ENCODE data around the gene NNMT. TPM values are rescaled to one million over a fixed set of nuclear protein-coding genes. Genes with fewer than 3 reads are reported as not detected.

Gene NNMT
- total and polyA plus RNA-seq, 2 donors (not counting 1 experiment from before 2014, with no cell fraction given), result 156 to 639 TPM

DNA sequence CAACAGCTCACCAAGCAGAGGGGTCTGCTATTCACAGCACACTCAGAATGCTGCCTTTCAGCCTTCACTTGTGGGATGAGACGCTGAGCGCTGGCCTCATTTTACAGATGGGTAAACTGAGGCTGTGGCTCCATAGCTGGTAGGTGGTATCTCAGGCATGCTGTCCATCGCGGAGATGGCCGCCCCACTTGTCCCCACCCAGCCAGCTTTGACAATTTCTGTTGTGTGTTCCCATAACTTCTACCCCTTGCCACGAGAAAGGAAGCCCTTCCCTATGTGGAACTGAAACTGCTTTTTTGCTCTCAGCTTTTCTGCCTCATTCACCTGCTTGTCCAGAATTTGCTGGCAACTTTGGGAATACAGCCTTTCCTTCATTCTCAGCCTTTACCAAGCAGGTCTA is 36.1 kb upstream of the NNMT start:
- Histone ChIP-seq H3K4me3 (replicated peaks in 1 of 4; ENCODE audit: control extremely low read depth in 1 of 4, insufficient read depth in 1 of 4, low read depth in 3 of 4, low read length in 4 of 4) (no peak overlapping the region), H3K4me1 (ENCODE audit: control insufficient read depth, extremely low read depth, insufficient read depth, low read length) (no peaks in the 10 kb centered on the region), H2AFZ (ENCODE audit: low read length) (no peak overlapping the region), H3K9me3 (ENCODE audit: control insufficient read depth, insufficient read depth, low read depth, low read length) (no peaks in the 10 kb centered on the region), H3K9ac (ENCODE audit: insufficient read depth, low read length) (no peak overlapping the region), H4K20me1 (ENCODE audit: control insufficient read depth, extremely low read depth, insufficient read depth, low read length) (no peaks in the 10 kb centered on the region), H3K27ac (ENCODE audit: insufficient read depth, low read length) (no peak overlapping the region), H3K27me3 (ENCODE audit: control insufficient read depth, insufficient read depth, low read length) (peaks cover 7% of the 10 kb centered on the region), H3K36me3 (ENCODE audit: control insufficient read depth, insufficient read depth, low read length) (no peaks in the 10 kb centered on the region), H3K4me2 (ENCODE audit: extremely low read depth, insufficient read depth, low read length) (no peak overlapping the region), H3K79me2 (ENCODE audit: control insufficient read depth, insufficient read depth, low read length) (no peaks in the 10 kb centered on the region)
- TF ChIP-seq, protein P1, sequence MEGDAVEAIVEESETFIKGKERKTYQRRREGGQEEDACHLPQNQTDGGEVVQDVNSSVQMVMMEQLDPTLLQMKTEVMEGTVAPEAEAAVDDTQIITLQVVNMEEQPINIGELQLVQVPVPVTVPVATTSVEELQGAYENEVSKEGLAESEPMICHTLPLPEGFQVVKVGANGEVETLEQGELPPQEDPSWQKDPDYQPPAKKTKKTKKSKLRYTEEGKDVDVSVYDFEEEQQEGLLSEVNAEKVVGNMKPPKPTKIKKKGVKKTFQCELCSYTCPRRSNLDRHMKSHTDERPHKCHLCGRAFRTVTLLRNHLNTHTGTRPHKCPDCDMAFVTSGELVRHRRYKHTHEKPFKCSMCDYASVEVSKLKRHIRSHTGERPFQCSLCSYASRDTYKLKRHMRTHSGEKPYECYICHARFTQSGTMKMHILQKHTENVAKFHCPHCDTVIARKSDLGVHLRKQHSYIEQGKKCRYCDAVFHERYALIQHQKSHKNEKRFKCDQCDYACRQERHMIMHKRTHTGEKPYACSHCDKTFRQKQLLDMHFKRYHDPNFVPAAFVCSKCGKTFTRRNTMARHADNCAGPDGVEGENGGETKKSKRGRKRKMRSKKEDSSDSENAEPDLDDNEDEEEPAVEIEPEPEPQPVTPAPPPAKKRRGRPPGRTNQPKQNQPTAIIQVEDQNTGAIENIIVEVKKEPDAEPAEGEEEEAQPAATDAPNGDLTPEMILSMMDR (conservative IDR thresholded peaks at IDR 0.05 in 1 of 2, IDR thresholded peaks at IDR 0.05 in 1 of 2; ENCODE audit: low read depth in 1 of 2, low read length in 2 of 2), result no peak
- TF ChIP-seq EZH2 (IDR thresholded peaks at IDR 0.05; ENCODE audit: low read length, missing control alignments), result no peak
- no peak for DNase-seq (ENCODE audit: low read depth in 2 of 2)

DNA sequence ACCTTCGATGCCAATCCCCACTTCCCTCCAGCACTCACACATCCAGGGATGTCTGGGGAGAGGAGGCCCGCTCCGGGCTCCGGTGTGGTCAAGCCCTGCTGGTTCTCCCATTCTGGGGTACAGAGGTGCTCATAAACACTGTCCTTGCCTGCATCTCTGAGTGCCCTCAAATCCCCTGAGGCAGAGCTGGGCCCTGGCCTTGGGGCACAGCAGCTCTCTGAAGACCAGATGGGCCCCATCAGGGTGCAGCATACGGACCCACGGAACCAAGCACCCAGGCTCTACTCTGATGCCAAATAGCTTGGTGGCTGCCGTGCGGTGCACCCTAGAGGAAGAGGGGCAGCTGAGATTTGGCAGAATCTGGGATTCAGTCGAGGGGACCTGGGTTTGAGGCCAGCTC is 35.7 kb upstream of the NNMT start:
- H3K79me2 ChIP-seq (ENCODE audit: control insufficient read depth, insufficient read depth, low read length), result no peaks in the 10 kb centered on the region
- H3K9ac ChIP-seq (ENCODE audit: insufficient read depth, low read length), result no peak overlapping the region
- H3K4me2 ChIP-seq (ENCODE audit: extremely low read depth, insufficient read depth, low read length), result no peak overlapping the region
- H3K27ac ChIP-seq (ENCODE audit: insufficient read depth, low read length), result no peak overlapping the region
- no peak for DNase-seq (ENCODE audit: low read depth in 2 of 2)
- no peaks in the 10 kb centered on the region for H3K9me3 ChIP-seq (ENCODE audit: control insufficient read depth, insufficient read depth, low read depth, low read length)
- no peaks in the 10 kb centered on the region for H3K36me3 ChIP-seq (ENCODE audit: control insufficient read depth, insufficient read depth, low read length)
- H3K27me3 ChIP-seq (ENCODE audit: control insufficient read depth, insufficient read depth, low read length), result peaks cover 9% of the 10 kb centered on the region
- no peak overlapping the region for H2AFZ ChIP-seq (ENCODE audit: low read length)
- no peaks in the 10 kb centered on the region for H4K20me1 ChIP-seq (ENCODE audit: control insufficient read depth, extremely low read depth, insufficient read depth, low read length)
- H3K4me1 ChIP-seq (ENCODE audit: control insufficient read depth, extremely low read depth, insufficient read depth, low read length), result no peaks in the 10 kb centered on the region
- TF ChIP-seq, protein P1 (conservative IDR thresholded peaks at IDR 0.05 in 1 of 2, IDR thresholded peaks at IDR 0.05 in 1 of 2; ENCODE audit: low read depth in 1 of 2, low read length in 2 of 2), result no peak
- TF ChIP-seq EZH2 (IDR thresholded peaks at IDR 0.05; ENCODE audit: low read length, missing control alignments), result no peak
- no peak overlapping the region for H3K4me3 ChIP-seq (replicated peaks in 1 of 4; ENCODE audit: control extremely low read depth in 1 of 4, insufficient read depth in 1 of 4, low read depth in 3 of 4, low read length in 4 of 4)

DNA sequence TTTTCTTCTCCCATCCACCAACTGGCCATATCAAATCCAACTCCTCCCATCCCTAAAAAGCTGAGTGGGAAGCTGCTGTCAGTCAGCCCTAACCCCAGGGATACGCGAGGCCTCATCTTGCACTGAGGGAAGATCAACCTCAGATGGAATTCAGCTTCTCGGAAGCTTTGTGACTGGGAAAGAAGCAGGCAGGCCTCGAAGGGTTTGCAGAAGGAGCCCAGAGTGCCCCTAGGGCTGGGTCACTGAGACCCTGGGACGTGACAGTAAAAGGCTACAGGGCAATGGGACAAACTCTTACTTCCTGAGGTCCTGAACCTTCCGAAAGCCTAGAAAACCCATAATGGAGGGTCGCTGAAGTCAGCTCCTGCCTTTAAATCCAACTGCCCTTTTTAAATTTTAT is 34.4 kb upstream of the NNMT start:
- H4K20me1 ChIP-seq (ENCODE audit: control insufficient read depth, extremely low read depth, insufficient read depth, low read length), result no peaks in the 10 kb centered on the region
- no peaks in the 10 kb centered on the region for H3K9me3 ChIP-seq (ENCODE audit: control insufficient read depth, insufficient read depth, low read depth, low read length)
- no peak overlapping the region for H3K4me2 ChIP-seq (ENCODE audit: extremely low read depth, insufficient read depth, low read length)
- H3K9ac ChIP-seq (ENCODE audit: insufficient read depth, low read length), result no peak overlapping the region
- no peaks in the 10 kb centered on the region for H3K4me1 ChIP-seq (ENCODE audit: control insufficient read depth, extremely low read depth, insufficient read depth, low read length)
- H3K27ac ChIP-seq (ENCODE audit: insufficient read depth, low read length), result no peak overlapping the region
- no peak overlapping the region for H2AFZ ChIP-seq (ENCODE audit: low read length)
- no peak for DNase-seq (ENCODE audit: low read depth in 2 of 2)
- no peaks in the 10 kb centered on the region for H3K79me2 ChIP-seq (ENCODE audit: control insufficient read depth, insufficient read depth, low read length)
- no peaks in the 10 kb centered on the region for H3K36me3 ChIP-seq (ENCODE audit: control insufficient read depth, insufficient read depth, low read length)
- TF ChIP-seq EZH2 (IDR thresholded peaks at IDR 0.05; ENCODE audit: low read length, missing control alignments), result no peak
- TF ChIP-seq, protein P1 (conservative IDR thresholded peaks at IDR 0.05 in 1 of 2, IDR thresholded peaks at IDR 0.05 in 1 of 2; ENCODE audit: low read depth in 1 of 2, low read length in 2 of 2), result no peak
- H3K27me3 ChIP-seq (ENCODE audit: control insufficient read depth, insufficient read depth, low read length), result peaks cover 9% of the 10 kb centered on the region
- no peak overlapping the region for H3K4me3 ChIP-seq (replicated peaks in 1 of 4; ENCODE audit: control extremely low read depth in 1 of 4, insufficient read depth in 1 of 4, low read depth in 3 of 4, low read length in 4 of 4)
